OCI-LY1 (cell line): ENCODE measurements around the gene ALKBH4.
"Not testable (repeated sequence)": the region's sequence is repeated elsewhere in the genome, so short reads cannot be mapped to it uniquely, and the experiment has no call there.

ENCODE experiments used
- H2AFZ ChIP-seq: fragments of 200-600 bp; sonication (generic), shearing (Covaris generic); 2 replicates; pipeline ENCODE4 v1.6.0; 2014; ENCODE audit warnings: antibody characterized with exemption, mild to moderate bottlenecking, low read length
- H3F3A ChIP-seq: fragments of 200-600 bp; sonication (generic), shearing (Covaris generic); 2 replicates; pipeline ENCODE4 v1.6.0; 2014; ENCODE audit warnings: mild to moderate bottlenecking, antibody characterized with exemption, low read length, moderate library complexity; ENCODE audit not compliant: insufficient read depth
- H3K27ac ChIP-seq: fragments of 200-600 bp; sonication (generic); 2 replicates; pipeline ENCODE4 v1.5.1; 2014; ENCODE audit warnings: low read length, mixed run types, mild to moderate bottlenecking, low read depth; ENCODE audit not compliant: poor library complexity, severe bottlenecking
- H3K27me3 ChIP-seq: fragments of 200-600 bp; sonication (generic); 2 replicates; pipeline ENCODE4 v1.6.0; 2014; ENCODE audit warnings: antibody characterized with exemption, mild to moderate bottlenecking, low read length, moderate library complexity; ENCODE audit not compliant: insufficient read depth
- H3K36me3 ChIP-seq: fragments of 200-600 bp; sonication (generic); 2 replicates; pipeline ENCODE4 v1.6.1; 2014; ENCODE audit warnings: mild to moderate bottlenecking, antibody characterized with exemption, low read length, moderate library complexity, mixed read lengths; ENCODE audit not compliant: insufficient read depth
- H3K4me1 ChIP-seq: fragments of 200-600 bp; sonication (generic); 2 replicates; pipeline ENCODE4 v1.5.1; 2014; ENCODE audit warnings: mild to moderate bottlenecking, low read length, moderate library complexity; ENCODE audit not compliant: insufficient read depth, severe bottlenecking
- H3K4me2 ChIP-seq: fragments of 200-600 bp; sonication (generic), shearing (Covaris generic); 2 replicates; pipeline ENCODE4 v1.6.1; 2014; ENCODE audit warnings: low read length
- H3K4me3 ChIP-seq: fragments of 200-600 bp; sonication (generic); 2 replicates; pipeline ENCODE4 v1.5.1; 2014; ENCODE audit warnings: low read length, low read depth, mild to moderate bottlenecking, mixed read lengths; ENCODE audit not compliant: poor library complexity, severe bottlenecking
- H3K79me2 ChIP-seq: fragments of 200-600 bp; shearing (Covaris generic); 2 replicates; pipeline ENCODE4 v1.6.1; 2016; ENCODE audit warnings: mixed run types, low read length, mixed read lengths; ENCODE audit not compliant: insufficient read depth
- H3K9ac ChIP-seq: fragments of 200-600 bp; sonication (generic), shearing (Covaris generic); 2 replicates; pipeline ENCODE4 v1.6.1; 2014; ENCODE audit warnings: mild to moderate bottlenecking, low read length, mixed read lengths
- H3K9me2 ChIP-seq: fragments of 200-600 bp; sonication (generic), shearing (Covaris generic); 2 replicates; pipeline ENCODE4 v1.6.1; 2014; ENCODE audit warnings: low read depth, mild to moderate bottlenecking, low read length, mixed read lengths
- H3K9me3 ChIP-seq: fragments of 200-600 bp; shearing (Covaris generic); 2 replicates; pipeline ENCODE4 v1.6.1; 2014; ENCODE audit warnings: low read length, mixed read lengths
- H4K20me1 ChIP-seq: fragments of 200-600 bp; sonication (generic), shearing (Covaris generic); 2 replicates; pipeline ENCODE4 v1.6.0; 2016; ENCODE audit warnings: mild to moderate bottlenecking, low read length; ENCODE audit not compliant: insufficient read depth
- CTCF ChIP-seq: fragments of 200-600 bp; sonication (generic), shearing (Covaris generic); IDR thresholded peaks from 2 replicates; pipeline ENCODE4 v1.5.1; 2017; ENCODE audit warnings: mild to moderate bottlenecking, antibody characterized with exemption, low read length, moderate library complexity, mixed read lengths
- EZH2 ChIP-seq: fragments of 200-600 bp; sonication (generic), shearing (Covaris generic); IDR thresholded peaks from 2 replicates; pipeline ENCODE4 v1.8.0; 2017; ENCODE audit warnings: borderline replicate concordance, mixed run types, mild to moderate bottlenecking, antibody characterized with exemption, low read length, moderate library complexity, mixed read lengths

The ALKBH4 gene

GRCh38 chr7:102478314-102479208 lies 13.9 kb upstream of the ALKBH4 start, which contains the start of gene POLR2J:
POLR2J (minus strand) TSS chr7:102478922; CDS start chr7:102478860, 62 bp downstream.
- H3K9ac ChIP-seq, result peak within 1 kb of the TSS; percentile 58; the same call in 1 of the 2 replicates
- H3K27ac ChIP-seq, result peak within 1 kb of the TSS; percentile 36
- peak within 1 kb of the TSS; percentile 56; the same call in 1 of the 2 replicates for H3K4me2 ChIP-seq

DNA sequence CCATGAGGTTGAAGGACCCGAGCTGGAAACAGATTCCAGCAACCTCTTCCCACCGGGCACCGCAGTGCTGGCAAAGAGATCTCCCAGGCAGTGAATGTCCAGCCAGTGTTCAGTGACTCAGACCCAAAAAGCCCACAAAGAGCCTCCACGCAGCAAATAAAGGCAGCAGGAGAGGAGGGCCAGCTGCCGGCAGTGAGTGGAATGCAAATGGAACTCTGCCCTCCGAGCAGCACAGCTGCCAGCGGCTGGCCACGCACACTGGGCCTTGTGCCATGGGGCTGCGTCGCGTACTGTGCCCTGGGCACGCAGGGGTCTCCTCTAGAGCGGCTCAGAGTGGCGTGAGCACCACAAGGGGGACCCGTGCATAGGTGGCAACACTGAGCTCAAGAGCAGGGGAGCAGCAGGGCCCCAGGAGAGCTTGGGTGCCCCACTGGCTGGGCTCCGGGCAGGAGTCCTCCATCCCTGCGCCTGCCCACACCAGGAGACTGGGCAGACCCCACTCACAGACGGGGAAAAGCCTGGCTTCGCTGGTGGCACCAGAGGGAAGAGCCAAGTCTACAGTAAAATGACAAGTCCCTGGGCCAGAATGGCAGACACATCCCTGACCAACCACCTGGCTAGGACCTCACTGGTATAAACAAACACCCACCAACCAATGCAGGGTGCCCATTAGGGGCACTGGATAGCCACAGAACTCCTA lies 10.2 kb upstream of the ALKBH4 start:
- not testable (repeated sequence) for H3K9me3 ChIP-seq, H4K20me1 ChIP-seq, H3K9ac ChIP-seq, H2AFZ ChIP-seq, H3K4me3 ChIP-seq, H3K9me2 ChIP-seq, H3K4me1 ChIP-seq, H3K4me2 ChIP-seq, H3K79me2 ChIP-seq, H3K27me3 ChIP-seq, H3F3A ChIP-seq, H3K27ac ChIP-seq
- H3K36me3 ChIP-seq, result peaks cover 38% of the 10 kb centered on the region

More at GRCh38 chr7:102478314-102479208, 13.9 kb upstream of the ALKBH4 start, which contains the start of gene POLR2J:
- H3K79me2 ChIP-seq, H3K4me1 ChIP-seq, H3F3A ChIP-seq, H4K20me1 ChIP-seq, H3K27me3 ChIP-seq, H3K36me3 ChIP-seq, H3K9me2 ChIP-seq, H3K9me3 ChIP-seq, H2AFZ ChIP-seq: not testable (repeated sequence)
- H3K4me3 ChIP-seq, result peak within 1 kb of the TSS; percentile 58
- TF ChIP-seq CTCF, result peak; percentile 15; the same call in 1 of the 2 replicates

DNA sequence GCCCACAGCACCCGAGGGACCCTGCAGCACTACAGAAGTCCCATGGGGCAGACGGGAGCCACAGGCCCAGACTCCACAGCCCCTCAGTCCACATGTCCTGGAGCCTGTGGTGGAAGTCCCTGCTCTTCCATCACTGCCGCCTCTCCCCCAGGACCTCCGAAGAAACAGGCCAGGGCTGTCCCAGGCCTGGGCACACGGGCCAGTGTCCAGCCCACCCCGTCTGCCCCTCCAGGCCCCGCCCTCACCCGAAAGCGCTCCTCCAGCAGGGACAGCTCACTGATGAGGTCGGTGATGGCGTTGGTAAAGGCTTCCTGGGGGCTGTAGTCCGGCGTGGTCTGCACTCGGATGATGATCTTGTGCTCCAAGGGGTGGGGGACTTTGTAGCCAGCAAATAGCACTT lies 9.5 kb upstream of the ALKBH4 start:
- not testable (repeated sequence) for H2AFZ ChIP-seq, H3K4me2 ChIP-seq, H3K9me3 ChIP-seq, H3K4me1 ChIP-seq, H3K27ac ChIP-seq, H3K79me2 ChIP-seq, H3K27me3 ChIP-seq, H3F3A ChIP-seq, H3K9me2 ChIP-seq, H4K20me1 ChIP-seq, H3K4me3 ChIP-seq, H3K9ac ChIP-seq
- H3K36me3 ChIP-seq, result peaks cover 46% of the 10 kb centered on the region

GRCh38 chr7:102473271-102473991 lies 8.8 kb upstream of the ALKBH4 start:
- TF ChIP-seq EZH2 (no peak), CTCF (no peak)
- Histone ChIP-seq H3K9me2 (no peaks in the 10 kb centered on the region), H3K4me2 (no peak overlapping the region), H3F3A (no peaks in the 10 kb centered on the region), H4K20me1 (no peaks in the 10 kb centered on the region), H3K9ac (no peak overlapping the region), H3K9me3 (no peaks in the 10 kb centered on the region), H3K4me3 (no peak overlapping the region), H3K27ac (no peak overlapping the region), H3K79me2 (no peaks in the 10 kb centered on the region), H2AFZ (no peak overlapping the region), H3K4me1 (peaks cover 4% of the 10 kb centered on the region), H3K36me3 (peaks cover 53% of the 10 kb centered on the region), H3K27me3 (no peaks in the 10 kb centered on the region)
